HG03442 (cell line): ENCODE measurements around the gene CIAO2B.
"Not testable (repeated sequence)": the region's sequence is repeated elsewhere in the genome, so short reads cannot be mapped to it uniquely, and the experiment has no call there.

ENCODE experiments used
- ATAC-seq: cut with Tn5 transposase; IDR thresholded peaks from one replicate; pipeline ENCODE4 v1.9.1; 2021; ENCODE audit warnings: mild to moderate bottlenecking, moderate library complexity; ENCODE audit not compliant: unreplicated experiment

The CIAO2B gene

GRCh38 chr16:66956154-66956457, 21.9 kb upstream of the CIAO2B start:
- not testable (repeated sequence) for ATAC-seq

- ATAC-seq = not testable (repeated sequence)
Measured at GRCh38 chr16:66955363-66956153, 21.4 kb upstream of the CIAO2B start.

GRCh38 chr16:66954097-66954659, 20.0 kb upstream of the CIAO2B start:
- ATAC-seq = no peak

- ATAC-seq = no peak
Measured at GRCh38 chr16:66953462-66954096, 19.4 kb upstream of the CIAO2B start.

- no peak for ATAC-seq
Measured at GRCh38 chr16:66952430-66953110, 18.4 kb upstream of the CIAO2B start.

GRCh38 chr16:66950971-66951790, 17.0 kb upstream of the CIAO2B start:
- ATAC-seq = no peak

GRCh38 chr16:66950437-66950836, 16.2 kb upstream of the CIAO2B start:
- no peak for ATAC-seq

- ATAC-seq = no peak
Measured at GRCh38 chr16:66949472-66949871, 15.3 kb upstream of the CIAO2B start.

- no peak for ATAC-seq
Measured at GRCh38 chr16:66948837-66949225, 14.6 kb upstream of the CIAO2B start.

GRCh38 chr16:66948134-66948836, 14.1 kb upstream of the CIAO2B start:
- no peak for ATAC-seq

GRCh38 chr16:66947302-66948065, 13.3 kb upstream of the CIAO2B start:
- no peak for ATAC-seq

- ATAC-seq = no peak
Measured at GRCh38 chr16:66946974-66947301, 12.7 kb upstream of the CIAO2B start.

- ATAC-seq = no peak
Measured at GRCh38 chr16:66946541-66946940, 12.3 kb upstream of the CIAO2B start.

GRCh38 chr16:66945939-66946338, 11.7 kb upstream of the CIAO2B start:
- no peak for ATAC-seq

GRCh38 chr16:66944971-66945370, 10.8 kb upstream of the CIAO2B start:
- ATAC-seq = not testable (repeated sequence)

GRCh38 chr16:66944054-66944441, 9.8 kb upstream of the CIAO2B start:
- no peak for ATAC-seq

- no peak for ATAC-seq
Measured at GRCh38 chr16:66943426-66944053, 9.3 kb upstream of the CIAO2B start.

GRCh38 chr16:66942981-66943380, 8.8 kb upstream of the CIAO2B start:
- no peak for ATAC-seq

GRCh38 chr16:66940236-66940635, 6.0 kb upstream of the CIAO2B start:
- no peak for ATAC-seq
